H7 (cell line): ENCODE data around the gene KLF8. TPM values are rescaled to one million over a fixed set of nuclear protein-coding genes. Genes with fewer than 3 reads are reported as not detected.
"Not testable (repeated sequence)": the region's sequence is repeated elsewhere in the genome, so short reads cannot be mapped to it uniquely, and the experiment has no call there.

ENCODE experiments used
- DNase-seq: peaks from one replicate; pipeline ENCODE4 v3.0.0; 2012
- H3K27me3 ChIP-seq: 2 replicates; pipeline ENCODE4 v1.6.0; 2011; ENCODE audit warnings: mild to moderate bottlenecking, low read length; ENCODE audit not compliant: control insufficient read depth, insufficient read depth
- H3K36me3 ChIP-seq: replicated peaks from 2 replicates; pipeline ENCODE4 v1.5.1; 2011; ENCODE audit warnings: low read length; ENCODE audit not compliant: control insufficient read depth, insufficient read depth
- H3K4me3 ChIP-seq: 2 replicates; pipeline ENCODE4 v1.5.1; 2011; ENCODE audit warnings: low read depth, mild to moderate bottlenecking, control low read depth, low read length, moderate library complexity; ENCODE audit not compliant: insufficient read depth
- total RNA-seq: library from RNA; depleted of rRNA; stranded (reverse); fragments of >200 nt; shearing (Covaris generic); gene quantifications from 2 replicates; pipeline ENCODE4 v1.2.3, GENCODE V29; 2014; rRNA removed

The KLF8 gene
- 7.3 and 8.1 TPM in 2 replicates for total RNA-seq

DNA sequence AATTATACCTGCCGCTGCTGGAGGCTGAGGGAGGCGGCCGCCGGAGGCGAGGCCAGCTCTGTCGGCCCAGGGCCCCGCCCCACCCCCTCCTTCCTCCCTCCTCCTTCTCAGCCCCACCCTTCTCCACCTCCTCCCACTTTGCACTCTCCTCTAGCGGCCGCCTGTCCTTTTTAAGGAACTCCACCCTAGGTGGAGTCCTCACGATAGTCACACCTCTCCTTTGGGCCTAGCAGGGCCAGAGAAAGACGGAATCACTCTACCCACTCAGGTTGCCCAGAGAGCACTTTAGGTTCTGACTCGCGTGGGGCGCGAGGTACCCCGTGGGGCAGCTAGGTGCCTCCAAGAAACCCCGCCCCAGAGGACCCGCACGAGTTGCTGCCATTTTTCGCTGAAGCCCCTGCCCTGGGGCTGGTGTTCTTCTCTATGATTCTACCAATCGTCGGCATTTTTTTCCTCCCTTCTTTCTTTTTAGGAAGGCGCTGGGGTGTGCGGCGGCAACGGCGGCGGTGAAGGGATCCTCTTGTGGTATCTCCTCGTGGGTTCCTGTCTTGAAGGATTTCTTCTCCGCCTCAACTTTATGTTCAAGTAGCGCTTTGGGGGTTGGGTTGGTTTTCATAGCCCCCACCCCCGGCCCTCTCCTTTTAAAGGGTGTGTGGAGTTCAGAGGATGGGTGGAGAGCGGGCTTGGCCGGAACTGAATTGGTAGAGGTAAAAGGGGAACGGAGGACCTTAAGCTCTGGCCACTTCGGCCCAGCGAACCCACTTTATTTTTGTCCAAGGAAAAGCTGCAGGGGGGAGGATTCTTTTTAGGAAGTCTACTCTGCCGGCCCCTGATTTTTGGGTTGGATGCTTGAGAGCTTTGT, at the start of gene KLF8:
Gene KLF8, plus strand, starts transcription at position 136 of the 862 bp plus-strand sequence. CDS start 979 bp downstream, outside the sequence.
- peak; percentile 76 for DNase-seq
- Histone ChIP-seq H3K27me3 (no peaks in the 10 kb centered on the region), H3K4me3 (peak within 1 kb of the TSS; percentile 65), H3K36me3 (no peaks in the 10 kb centered on the region)

DNA sequence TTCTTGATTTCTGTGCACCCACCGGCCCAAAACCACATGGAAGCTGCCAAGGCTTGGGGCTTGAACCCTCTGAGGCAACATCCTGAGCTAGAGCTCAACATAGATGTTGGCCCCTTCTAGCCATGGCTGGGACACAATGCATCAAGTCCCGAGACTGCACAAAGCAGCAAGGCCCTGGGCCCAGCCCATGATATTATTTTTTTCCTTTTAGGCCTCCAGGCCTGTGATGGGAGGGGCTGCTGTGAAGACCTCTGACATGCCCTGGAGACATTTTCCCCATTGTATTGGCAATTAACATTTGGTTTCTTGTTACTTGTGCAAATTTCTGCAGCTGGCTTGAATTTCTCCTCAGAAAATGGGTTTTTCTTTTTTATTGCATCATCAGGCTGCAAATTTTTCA, 25.2 kb upstream of the KLF8 start:
- H3K27me3 ChIP-seq, H3K4me3 ChIP-seq, H3K36me3 ChIP-seq, DNase-seq: not testable (repeated sequence)

DNA sequence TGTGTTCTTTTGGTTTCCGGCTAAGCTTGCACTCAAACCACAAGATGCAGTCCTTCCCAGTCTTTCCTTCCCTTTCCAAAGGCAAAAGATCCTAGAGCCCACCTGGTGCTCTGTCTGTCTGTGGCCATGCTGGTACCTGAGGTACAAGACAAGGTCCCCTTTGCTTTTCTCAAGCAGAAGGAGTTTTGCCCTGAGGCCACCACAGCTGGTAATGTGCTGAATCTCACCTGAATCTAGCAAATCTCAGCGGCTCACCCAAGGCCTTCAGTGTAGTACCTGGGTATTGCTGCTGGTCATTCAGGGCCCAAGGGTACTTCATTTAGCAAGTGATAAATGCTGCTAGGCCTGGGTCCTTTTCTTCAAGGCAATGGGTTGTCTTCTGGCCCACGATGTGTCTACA, 20.5 kb upstream of the KLF8 start:
- Histone ChIP-seq H3K27me3 (no peaks in the 10 kb centered on the region), H3K36me3 (no peaks in the 10 kb centered on the region), H3K4me3 (no peak overlapping the region)
- no peak for DNase-seq

DNA sequence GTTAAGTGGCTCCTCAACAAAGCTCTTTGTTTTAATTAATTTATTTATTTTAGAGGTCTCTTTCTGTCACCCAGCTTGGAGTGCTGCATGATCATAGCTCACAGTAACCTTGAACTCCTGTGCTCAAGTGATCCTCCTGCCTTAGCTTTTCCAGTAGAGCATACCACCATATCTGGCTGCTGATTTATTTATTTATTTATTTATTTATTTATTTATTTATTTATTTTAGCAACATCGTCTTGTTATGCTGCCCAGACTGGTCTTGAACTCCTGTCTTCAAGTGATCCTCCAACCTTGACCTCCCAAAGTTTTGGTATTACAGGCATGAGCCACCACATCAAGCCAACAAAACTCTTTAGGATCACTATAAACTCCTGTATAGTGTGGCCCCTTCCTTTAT, 15.8 kb upstream of the KLF8 start:
- Histone ChIP-seq H3K36me3 (no peaks in the 10 kb centered on the region), H3K4me3 (no peak overlapping the region), H3K27me3 (no peaks in the 10 kb centered on the region)
- no peak for DNase-seq

DNA sequence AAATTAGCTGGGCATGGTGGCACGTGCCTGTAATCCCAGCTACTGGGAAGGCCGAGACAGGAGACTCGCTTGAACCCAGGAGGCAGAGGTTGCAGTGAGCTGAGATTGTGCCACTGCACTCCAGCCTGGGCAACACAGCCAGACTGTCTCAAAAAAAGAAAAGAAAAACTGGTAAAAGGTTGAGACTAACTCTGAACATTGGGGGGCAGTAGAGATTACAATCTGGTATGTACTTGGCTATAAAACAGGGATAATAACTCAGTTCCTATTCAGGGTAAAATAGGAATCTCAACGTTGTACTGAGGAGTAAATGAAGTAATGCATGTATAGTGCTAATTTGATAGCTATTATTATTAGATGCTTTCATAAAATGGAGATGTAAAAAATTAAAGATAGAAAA, 12.5 kb upstream of the KLF8 start:
- H3K27me3 ChIP-seq, result no peaks in the 10 kb centered on the region
- H3K36me3 ChIP-seq, result no peaks in the 10 kb centered on the region
- no peak overlapping the region for H3K4me3 ChIP-seq
- DNase-seq, result peak; percentile 18

DNA sequence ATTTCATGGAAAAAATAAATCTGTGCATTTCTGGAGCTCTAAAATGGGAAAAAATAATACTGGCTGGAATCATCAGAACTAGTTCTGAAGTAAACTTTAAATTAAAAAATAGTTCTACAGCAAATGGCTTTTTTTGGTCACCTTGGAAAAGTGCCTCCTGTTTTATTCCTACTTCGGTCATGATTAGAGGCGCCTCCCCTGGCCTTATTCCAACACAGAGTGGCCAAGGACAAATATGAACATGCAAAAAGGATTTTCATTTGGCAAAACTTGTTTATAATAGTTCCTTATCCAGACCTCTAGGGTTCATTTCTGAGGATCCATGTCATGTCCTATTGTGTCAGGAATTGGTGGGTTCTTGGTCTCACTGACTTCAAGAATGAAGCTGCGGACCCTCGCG, 11.1 kb upstream of the KLF8 start:
- DNase-seq, result no peak
- Histone ChIP-seq H3K27me3 (no peaks in the 10 kb centered on the region), H3K36me3 (no peaks in the 10 kb centered on the region), H3K4me3 (no peak overlapping the region)

DNA sequence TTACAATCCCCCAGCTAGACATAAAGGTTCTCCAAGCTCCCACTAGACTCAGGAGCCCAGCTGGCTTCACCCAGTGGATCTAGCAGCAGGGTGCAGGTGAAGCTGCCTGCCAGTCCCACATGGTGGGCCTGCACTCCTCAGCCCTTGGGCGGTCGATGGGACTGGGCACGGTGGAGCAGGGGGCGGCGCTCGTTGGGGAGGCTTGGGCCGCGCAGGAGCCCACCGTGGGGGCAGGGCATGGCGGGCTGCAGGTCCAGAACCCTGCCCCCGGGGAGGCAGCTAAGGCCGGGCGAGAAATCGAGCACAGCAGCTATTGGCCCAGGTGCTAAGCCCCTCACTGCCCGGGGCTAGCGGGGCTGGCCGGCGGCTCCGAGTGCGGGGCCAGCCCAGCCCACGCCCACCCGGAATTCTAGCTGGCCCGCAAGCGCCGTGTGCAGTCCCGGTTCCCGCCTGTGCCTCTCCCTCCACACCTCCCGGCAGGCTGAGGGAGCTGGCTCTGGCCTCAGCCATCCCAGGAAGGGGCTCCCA, 9.6 kb upstream of the KLF8 start:
- no peaks in the 10 kb centered on the region for H3K36me3 ChIP-seq
- DNase-seq, result no peak
- H3K27me3 ChIP-seq, result no peaks in the 10 kb centered on the region
- no peak overlapping the region for H3K4me3 ChIP-seq

DNA sequence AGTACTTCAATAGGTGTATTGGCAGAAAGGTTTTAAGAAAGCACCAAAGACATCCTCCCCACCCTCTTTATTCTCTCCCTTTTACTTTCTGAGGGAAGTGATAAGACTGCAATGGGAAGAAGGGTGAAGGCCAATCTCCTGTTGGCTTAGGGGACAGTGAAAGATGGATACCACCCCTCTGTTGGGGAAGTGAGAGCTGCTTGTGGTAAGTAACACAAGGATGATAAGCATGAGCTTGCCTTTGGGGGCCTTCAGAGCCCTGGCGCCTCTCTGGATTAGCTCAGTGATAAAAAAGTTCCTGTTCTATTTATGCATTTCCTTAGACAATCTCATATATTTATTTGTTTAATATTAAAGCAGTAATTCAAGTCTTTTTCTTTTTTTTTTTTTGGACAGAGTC, 5.2 kb upstream of the KLF8 start:
- no peak for DNase-seq
- no peaks in the 10 kb centered on the region for H3K27me3 ChIP-seq

DNA sequence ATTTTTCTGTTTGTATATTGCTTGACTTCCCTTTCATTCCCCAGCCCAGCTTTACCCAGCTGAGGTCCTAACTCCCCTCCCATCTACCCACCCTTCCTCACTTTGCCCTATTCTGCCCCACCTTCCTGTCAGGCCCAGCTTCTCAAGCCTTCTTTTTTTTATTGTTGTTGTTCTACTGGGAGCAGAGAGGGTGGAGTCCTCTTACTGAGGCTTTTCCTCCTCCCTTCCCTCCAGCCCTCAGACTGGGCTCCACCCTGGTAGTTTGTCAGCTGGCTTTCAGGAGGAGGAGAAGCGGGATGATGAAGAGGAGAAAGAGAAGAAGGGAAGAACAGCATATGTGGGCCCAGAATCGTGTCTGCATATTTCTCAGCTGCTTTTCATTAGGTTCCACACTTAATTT, 3.2 kb upstream of the KLF8 start:
- H3K27me3 ChIP-seq, result no peaks in the 10 kb centered on the region
- no peaks in the 10 kb centered on the region for H3K36me3 ChIP-seq
- no peak for DNase-seq
- H3K4me3 ChIP-seq, result no peak overlapping the region

More for the DNA sequence above, 5.2 kb upstream of the KLF8 start:
- no peaks in the 10 kb centered on the region for H3K36me3 ChIP-seq
- no peak overlapping the region for H3K4me3 ChIP-seq

DNA sequence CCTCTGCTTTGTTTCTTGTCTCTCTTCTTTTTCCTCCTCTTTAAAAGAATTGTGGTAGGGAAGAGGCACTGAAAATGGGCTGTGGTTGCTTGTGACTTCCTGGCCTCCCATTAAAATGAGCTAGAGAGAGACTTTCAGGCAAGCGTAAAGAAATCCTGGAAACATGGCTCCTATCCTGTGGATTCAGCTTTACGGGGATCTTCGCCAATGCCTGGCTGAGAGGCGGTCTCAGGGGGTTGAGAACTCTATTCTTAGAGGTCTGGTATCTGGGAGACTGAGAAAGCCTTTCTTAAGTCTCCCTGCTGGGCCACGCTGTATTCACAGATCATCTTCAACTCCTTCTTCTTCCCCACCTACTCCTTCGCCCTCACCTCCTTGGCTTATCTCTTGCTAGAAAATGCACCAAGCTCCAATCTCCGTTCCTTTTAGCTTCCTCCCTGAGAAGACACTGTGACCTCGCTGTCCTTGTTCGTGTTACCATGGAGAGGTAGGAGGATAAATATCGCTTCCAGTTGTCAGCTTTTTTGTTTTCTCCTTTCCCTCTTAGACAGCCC, 542 bp upstream of the KLF8 start:
- Histone ChIP-seq H3K4me3 (peak overlapping the region; percentile 65), H3K36me3 (no peaks in the 10 kb centered on the region), H3K27me3 (no peaks in the 10 kb centered on the region)
- peak; percentile 12 for DNase-seq

DNA sequence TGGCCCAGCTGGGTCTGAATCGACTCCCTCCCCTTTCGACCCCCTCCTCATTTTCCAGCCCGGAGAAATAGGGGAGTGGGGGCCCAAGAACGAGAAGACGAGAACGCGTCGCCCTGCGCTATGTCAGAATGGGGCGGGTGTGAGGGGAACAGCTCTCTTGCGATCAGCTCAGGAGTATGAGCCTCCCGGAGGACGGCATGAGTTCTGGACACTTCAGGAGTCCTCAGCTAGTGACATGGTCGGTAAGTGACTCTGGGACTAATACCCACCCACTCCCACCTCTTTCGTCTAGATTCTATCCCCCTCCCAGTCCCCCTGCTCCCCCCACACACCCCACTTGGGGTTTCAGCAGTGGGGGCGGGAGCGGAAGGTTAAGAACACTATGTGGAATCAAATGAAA, 944 bp downstream of the KLF8 start:
- no peaks in the 10 kb centered on the region for H3K27me3 ChIP-seq
- H3K4me3 ChIP-seq, result peak overlapping the region; percentile 65
- DNase-seq, result no peak
- H3K36me3 ChIP-seq, result no peaks in the 10 kb centered on the region

DNA sequence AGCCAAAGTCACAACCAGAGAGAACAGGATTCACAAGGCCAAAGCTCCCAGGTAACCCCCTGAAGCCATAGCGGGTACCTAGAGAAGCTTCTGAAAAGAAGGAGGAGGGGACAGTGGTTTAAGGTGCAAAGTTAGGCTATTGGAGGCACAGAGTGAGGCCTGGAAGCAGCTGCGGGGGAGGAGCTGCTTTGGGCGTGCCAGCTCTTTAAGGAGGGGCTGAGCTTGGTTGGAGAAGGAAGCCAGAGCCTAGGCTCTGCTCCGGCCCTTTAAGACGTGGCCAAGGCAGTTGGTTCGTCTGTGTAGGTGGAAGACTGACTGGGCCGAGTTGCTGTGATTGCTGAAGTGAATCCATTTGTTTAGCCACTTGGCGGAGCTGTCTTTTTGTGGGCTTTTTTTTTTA, 1.5 kb downstream of the KLF8 start:
- Histone ChIP-seq H3K27me3 (no peaks in the 10 kb centered on the region), H3K4me3 (peak overlapping the region; percentile 65), H3K36me3 (no peaks in the 10 kb centered on the region)
- DNase-seq, result peak; percentile 34

DNA sequence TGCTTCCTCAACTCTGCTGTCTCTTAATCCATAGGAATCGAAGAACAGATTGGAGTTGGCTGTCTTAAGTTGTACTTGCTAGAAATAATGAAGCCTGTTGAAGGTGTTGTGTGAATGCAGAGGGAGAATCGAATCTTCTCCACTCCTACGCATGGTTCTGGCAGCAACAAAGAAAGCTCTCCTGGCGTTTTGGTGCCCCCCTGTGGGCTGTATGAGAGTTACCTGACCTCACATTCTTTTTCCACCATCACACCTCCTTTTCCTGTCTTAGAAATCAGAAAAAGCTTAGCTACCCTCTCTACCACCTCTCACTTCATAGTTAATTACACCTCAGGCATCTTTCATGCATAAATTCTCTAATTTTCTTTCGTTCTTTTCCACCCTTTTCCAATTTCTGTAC, 16.3 kb downstream of the KLF8 start:
- Histone ChIP-seq H3K27me3 (no peaks in the 10 kb centered on the region), H3K4me3 (no peak overlapping the region), H3K36me3 (no peaks in the 10 kb centered on the region)
- peak; percentile 44 for DNase-seq

DNA sequence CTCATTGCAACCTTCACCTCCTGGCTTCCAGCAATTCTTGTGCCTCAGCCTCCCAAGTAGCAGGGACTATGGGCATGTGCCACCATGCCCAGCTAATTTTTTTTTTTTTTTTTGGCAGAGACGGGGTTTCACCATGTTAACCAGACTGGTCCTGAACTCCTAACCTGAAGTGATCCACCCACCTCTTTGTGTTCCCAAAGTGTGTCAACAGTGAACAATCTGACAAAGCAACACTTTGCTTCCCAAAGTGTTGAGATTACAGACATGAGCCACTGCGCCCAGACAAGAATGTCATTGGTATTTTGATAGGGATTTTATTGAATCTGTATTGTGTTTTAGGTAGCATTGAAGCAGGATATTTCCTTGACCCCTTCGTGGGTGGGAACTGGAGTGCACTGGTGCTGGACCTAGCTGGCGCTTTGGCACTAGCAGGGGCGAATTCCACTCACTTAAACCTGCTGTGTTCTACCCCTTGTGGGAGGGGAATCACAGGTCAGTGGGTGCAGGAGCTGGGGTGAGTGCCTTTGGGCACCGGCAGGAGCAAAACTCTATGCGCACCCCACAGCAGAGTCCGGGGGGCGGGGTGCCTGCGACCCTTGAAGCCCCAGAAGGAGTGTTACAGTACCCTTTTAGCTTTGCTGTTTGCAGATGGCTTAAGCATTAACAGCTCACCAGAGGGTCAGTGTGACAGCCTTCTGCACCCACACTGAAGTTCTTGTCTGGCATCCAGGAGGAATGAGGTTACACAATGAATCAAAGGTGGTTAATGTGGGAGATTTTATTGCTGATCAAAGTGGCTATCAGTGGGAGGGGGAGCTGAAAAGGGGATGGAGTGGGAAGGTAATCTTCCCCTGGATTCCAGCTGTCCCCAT, 21.9 kb downstream of the KLF8 start:
- no peak for DNase-seq
- Histone ChIP-seq H3K36me3 (no peaks in the 10 kb centered on the region), H3K27me3 (no peaks in the 10 kb centered on the region), H3K4me3 (no peak overlapping the region)
